Caco-2 (cell line): ENCODE measurements around the gene FCN3. TPM values are rescaled to one million over a fixed set of nuclear protein-coding genes. Genes with fewer than 3 reads are reported as not detected.

Experiments
- BruUV-seq: library from RNA; stranded (reverse); fragments of 400-500 nt; replicated peaks from 2 replicates; lab custom pipeline; 2021; lab: Mats Ljungman, UMichigan
- CTCF ChIA-PET: fragments of 300-600 bp; sonication (Branson Sonifier 250); formaldehyde crosslinking; loops from one replicate; lab custom pipeline; 2022; ENCODE audit warnings: antibody characterized with exemption; lab: Charles Lee
- POLR2A ChIA-PET: fragments of 300-600 bp; sonication (Branson Sonifier 250); formaldehyde crosslinking; loops from one replicate; lab custom pipeline; 2022; ENCODE audit warnings: antibody characterized with exemption; lab: Charles Lee
- DNase-seq, 2 experiments: peaks; one replicate each; pipeline versions ENCODE4 v3.0.0 to v3.0.0-alpha.2; 2020 to 2022
- H3K27me3 ChIP-seq: replicated peaks from 2 replicates; pipeline ENCODE4 v1.6.0; 2011; ENCODE audit warnings: low read length; ENCODE audit not compliant: control insufficient read depth, insufficient read depth
- H3K36me3 ChIP-seq: 2 replicates; pipeline ENCODE4 v1.5.1; 2011; ENCODE audit warnings: low read length; ENCODE audit not compliant: control insufficient read depth, insufficient read depth
- H3K4me1 ChIP-seq: fragments of 250-450 bp; sonication (Bioruptor Pico); 2 replicates; pipeline ENCODE4 v1.5.1; 2020; ENCODE audit warnings: mild to moderate bottlenecking
- H3K4me3 ChIP-seq: 2 replicates; pipeline ENCODE4 v1.5.1; 2011; ENCODE audit warnings: low read depth, mild to moderate bottlenecking, control low read depth, low read length
- H3K9me3 ChIP-seq: fragments of 250-450 bp; sonication (Bioruptor Pico); 2 replicates; pipeline ENCODE4 v1.5.1; 2020; ENCODE audit warnings: mild to moderate bottlenecking, moderate library complexity
- H3K27ac Mint-ChIP-seq: one replicate; pipeline ENCODE4 v1.8.0; 2022; ENCODE audit warnings: mixed read lengths; ENCODE audit not compliant: unreplicated experiment
- H3K27me3 Mint-ChIP-seq: one replicate; pipeline ENCODE4 v1.8.0; 2022; ENCODE audit warnings: mixed read lengths; ENCODE audit not compliant: insufficient read depth, unreplicated experiment
- H3K36me3 Mint-ChIP-seq: one replicate; pipeline ENCODE4 v1.8.0; 2022; ENCODE audit warnings: mild to moderate bottlenecking, mixed read lengths; ENCODE audit not compliant: insufficient read depth, unreplicated experiment
- H3K4me1 Mint-ChIP-seq: one replicate; pipeline ENCODE4 v1.8.0; 2022; ENCODE audit warnings: low read depth, mixed read lengths; ENCODE audit not compliant: unreplicated experiment
- H3K4me3 Mint-ChIP-seq: one replicate; pipeline ENCODE4 v1.8.0; 2022; ENCODE audit warnings: mild to moderate bottlenecking, moderate library complexity, mixed read lengths; ENCODE audit not compliant: unreplicated experiment
- H3K9me3 Mint-ChIP-seq: one replicate; pipeline ENCODE4 v1.8.0; 2022; ENCODE audit warnings: mixed read lengths; ENCODE audit not compliant: unreplicated experiment
- intact Hi-C: fragments of 100-400 bp; cut with micrococcal nuclease; formaldehyde crosslinking; loops from one replicate; pipeline ENCODE4 v1.10.0; 2022; ENCODE audit not compliant: unreplicated experiment
- total RNA-seq: library from RNA; stranded (reverse); gene quantifications from 2 replicates; pipeline ENCODE4 v1.2.3, GENCODE V29; 2022
- TF ChIP-seq, protein P1 (sequence below), 2 experiments: fragments of 200-600 bp in 1 of 2; IDR thresholded peaks; 1 replicate in 1 of 2; 2 replicates in 1 of 2; pipeline versions ENCODE4 v1.5.1 to v1.8.0; 2011 to 2022; ENCODE audit warnings: antibody characterized with exemption in 1 of 2, control low read depth in 1 of 2, inconsistent platforms in 1 of 2, low read depth in 1 of 2, low read length in 1 of 2, mild to moderate bottlenecking in 1 of 2, moderate library complexity in 1 of 2; ENCODE audit not compliant: insufficient read depth in 1 of 2, severe bottlenecking in 1 of 2, unreplicated experiment in 1 of 2

FCN3 gene
- total RNA-seq, 1 experiment from 2014 or later, result not detected

DNA sequence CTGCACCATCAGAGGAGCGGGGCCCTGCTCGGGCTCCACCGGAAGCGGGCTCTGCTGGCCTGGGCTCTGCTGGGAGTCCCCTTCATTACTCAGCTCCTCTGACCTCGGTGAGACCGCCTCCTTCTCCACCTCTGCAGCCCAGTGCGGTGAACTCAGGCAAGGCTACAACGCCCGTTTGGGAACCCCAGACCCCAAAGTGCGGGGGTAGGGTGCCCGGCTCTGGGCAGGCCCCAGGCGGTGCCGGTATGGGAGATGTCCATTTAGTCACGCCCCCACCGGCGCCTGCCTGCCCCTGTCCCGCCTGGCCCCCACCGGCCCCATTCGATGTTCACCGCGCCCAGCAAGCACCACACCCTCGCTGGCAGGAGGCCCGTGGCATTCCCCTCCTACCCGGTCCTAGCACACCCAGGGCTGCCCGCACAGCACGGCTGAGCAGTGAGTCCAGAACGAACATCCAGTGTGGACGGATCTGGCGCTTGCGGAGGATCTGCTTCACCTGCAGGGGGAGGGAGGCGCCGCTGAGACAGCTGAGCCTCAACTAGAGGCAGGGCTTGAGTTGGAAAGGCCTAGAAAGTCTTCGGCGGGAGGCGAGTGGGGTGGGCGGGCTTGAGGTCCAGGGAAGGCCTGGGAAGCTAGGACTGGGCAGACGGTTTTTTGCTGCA is 17.9 kb downstream of the FCN3 start:
- H3K27ac Mint-ChIP-seq, result no peak overlapping the region
- intact Hi-C loops, result loop anchor here (1.0 to 10.0 kb wide), 2 partner anchors 32 to 52 kb away; no protein-coding TSS in a partner anchor
- CTCF ChIA-PET, result interaction anchor here (0.6 to 1.5 kb wide), 5 partner anchors 9 to 987 kb away, joined by 3 to 6 read pairs (median 5); no protein-coding TSS in a partner anchor
- no peaks in the 10 kb centered on the region for H3K9me3 ChIP-seq
- H3K9me3 Mint-ChIP-seq, result no peaks in the 10 kb centered on the region
- TF ChIP-seq, protein P1, sequence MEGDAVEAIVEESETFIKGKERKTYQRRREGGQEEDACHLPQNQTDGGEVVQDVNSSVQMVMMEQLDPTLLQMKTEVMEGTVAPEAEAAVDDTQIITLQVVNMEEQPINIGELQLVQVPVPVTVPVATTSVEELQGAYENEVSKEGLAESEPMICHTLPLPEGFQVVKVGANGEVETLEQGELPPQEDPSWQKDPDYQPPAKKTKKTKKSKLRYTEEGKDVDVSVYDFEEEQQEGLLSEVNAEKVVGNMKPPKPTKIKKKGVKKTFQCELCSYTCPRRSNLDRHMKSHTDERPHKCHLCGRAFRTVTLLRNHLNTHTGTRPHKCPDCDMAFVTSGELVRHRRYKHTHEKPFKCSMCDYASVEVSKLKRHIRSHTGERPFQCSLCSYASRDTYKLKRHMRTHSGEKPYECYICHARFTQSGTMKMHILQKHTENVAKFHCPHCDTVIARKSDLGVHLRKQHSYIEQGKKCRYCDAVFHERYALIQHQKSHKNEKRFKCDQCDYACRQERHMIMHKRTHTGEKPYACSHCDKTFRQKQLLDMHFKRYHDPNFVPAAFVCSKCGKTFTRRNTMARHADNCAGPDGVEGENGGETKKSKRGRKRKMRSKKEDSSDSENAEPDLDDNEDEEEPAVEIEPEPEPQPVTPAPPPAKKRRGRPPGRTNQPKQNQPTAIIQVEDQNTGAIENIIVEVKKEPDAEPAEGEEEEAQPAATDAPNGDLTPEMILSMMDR (IDR thresholded peaks at IDR 0.05; ENCODE audit: insufficient read depth in 1 of 2, low read depth in 1 of 2, low read length in 1 of 2, severe bottlenecking in 1 of 2, unreplicated experiment in 1 of 2), result no peak
- no peaks in the 10 kb centered on the region for H3K36me3 ChIP-seq
- no peaks in the 10 kb centered on the region for H3K4me1 Mint-ChIP-seq
- 0 out of 2 replicates have a peak, but pooled peaks cover 2% of the 10 kb centered on the region for H3K4me1 ChIP-seq
- H3K27me3 ChIP-seq, result no peaks in the 10 kb centered on the region
- no peak overlapping the region for H3K4me3 Mint-ChIP-seq
- no peak for DNase-seq
- POLR2A ChIA-PET, result no interaction called here
- BruUV-seq, result no TSS peak
- H3K36me3 Mint-ChIP-seq, result peaks cover 12% of the 10 kb centered on the region
- H3K4me3 ChIP-seq, result no peak overlapping the region
- no peaks in the 10 kb centered on the region for H3K27me3 Mint-ChIP-seq

DNA sequence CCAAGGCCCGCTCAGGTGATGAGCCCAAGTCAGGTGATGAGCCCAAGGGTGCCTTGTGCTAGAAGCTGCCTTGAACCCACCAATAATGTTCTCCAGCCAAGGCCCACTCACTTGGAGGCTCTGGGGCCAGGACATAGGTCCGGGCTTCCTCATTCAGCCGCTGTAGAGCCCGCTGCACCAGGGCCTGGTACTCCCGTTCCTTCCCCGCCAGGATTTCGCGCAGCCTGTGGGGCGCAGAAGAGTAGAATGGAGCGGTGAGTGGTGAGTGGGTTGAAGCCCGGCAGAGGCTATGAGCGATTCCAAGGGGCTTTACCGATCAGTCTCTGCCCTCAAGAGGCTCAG is 18.4 kb downstream of the FCN3 start:
- TF ChIP-seq, protein P1 (IDR thresholded peaks at IDR 0.05; ENCODE audit: insufficient read depth in 1 of 2, low read depth in 1 of 2, low read length in 1 of 2, severe bottlenecking in 1 of 2, unreplicated experiment in 1 of 2), result no peak
- H3K36me3 ChIP-seq, result no peaks in the 10 kb centered on the region

DNA sequence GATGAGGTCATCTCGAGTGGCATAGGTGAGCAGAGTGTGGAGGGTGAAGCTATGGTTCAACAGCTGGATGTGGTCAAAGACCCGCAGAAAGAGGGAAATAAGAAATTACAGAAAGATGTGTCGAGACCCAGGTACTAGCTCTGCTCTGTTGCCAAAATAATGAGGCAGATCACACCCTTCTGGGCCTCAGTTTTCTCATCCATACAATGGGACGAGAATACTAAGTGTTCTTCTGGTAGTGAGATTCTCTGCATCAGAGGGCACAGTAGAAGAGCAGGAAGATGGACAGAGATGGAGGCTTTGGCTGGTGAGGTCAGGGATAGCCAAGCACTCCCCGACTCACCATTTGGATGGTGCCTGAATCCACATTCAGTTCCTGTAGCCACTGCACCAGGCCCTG is 18.9 kb downstream of the FCN3 start:
- peaks cover 23% of the 10 kb centered on the region for H3K36me3 Mint-ChIP-seq
- DNase-seq, result no peak
- ChIA-PET CTCF (interaction anchor here (1.0 kb wide), 1 partner anchor 10 kb away, joined by 6 read pairs; no protein-coding TSS in a partner anchor), POLR2A (no interaction called here)
- H3K4me1 Mint-ChIP-seq, result no peaks in the 10 kb centered on the region
- no peaks in the 10 kb centered on the region for H3K9me3 Mint-ChIP-seq
- H3K27me3 ChIP-seq, result no peaks in the 10 kb centered on the region
- H3K4me1 ChIP-seq, result 0 out of 2 replicates have a peak, but pooled peaks cover 6% of the 10 kb centered on the region
- no peaks in the 10 kb centered on the region for H3K9me3 ChIP-seq
- H3K27me3 Mint-ChIP-seq, result no peaks in the 10 kb centered on the region
- no peak overlapping the region for H3K27ac Mint-ChIP-seq
- intact Hi-C loops, result loop anchor here (10.0 kb wide), 1 partner anchor 51 kb away; no protein-coding TSS in a partner anchor
- H3K36me3 ChIP-seq, result no peaks in the 10 kb centered on the region
- H3K4me3 ChIP-seq, result no peak overlapping the region
- BruUV-seq, result no TSS peak
- no peak overlapping the region for H3K4me3 Mint-ChIP-seq
- TF ChIP-seq, protein P1 (IDR thresholded peaks at IDR 0.05; ENCODE audit: insufficient read depth in 1 of 2, low read depth in 1 of 2, low read length in 1 of 2, severe bottlenecking in 1 of 2, unreplicated experiment in 1 of 2), result no peak

More for the DNA sequence above, 18.4 kb downstream of the FCN3 start:
- intact Hi-C loops, result loop anchor here (10.0 kb wide), 1 partner anchor 51 kb away; no protein-coding TSS in a partner anchor
- no TSS peak for BruUV-seq
- 0 out of 2 replicates have a peak, but pooled peaks cover 6% of the 10 kb centered on the region for H3K4me1 ChIP-seq
- H3K27ac Mint-ChIP-seq, result no peak overlapping the region
- H3K9me3 ChIP-seq, result no peaks in the 10 kb centered on the region
- H3K9me3 Mint-ChIP-seq, result no peaks in the 10 kb centered on the region
- POLR2A ChIA-PET, result no interaction called here
- CTCF ChIA-PET, result no interaction called here
- H3K36me3 Mint-ChIP-seq, result peaks cover 17% of the 10 kb centered on the region
- H3K4me3 ChIP-seq, result no peak overlapping the region
- no peaks in the 10 kb centered on the region for H3K27me3 Mint-ChIP-seq
- DNase-seq, result no peak
- H3K27me3 ChIP-seq, result no peaks in the 10 kb centered on the region
- H3K4me1 Mint-ChIP-seq, result no peaks in the 10 kb centered on the region
- no peak overlapping the region for H3K4me3 Mint-ChIP-seq
